IMR-90 (cell line): ENCODE results near the gene GOLT1B. TPM values are rescaled to one million over a fixed set of nuclear protein-coding genes. Genes with fewer than 3 reads are reported as not detected.

Experiments
- ATAC-seq: fragments of 200-7000 bp; cut with Tn5 transposase; 2 replicates; pipeline ENCODE4 v1.9.1; 2020; ENCODE audit warnings: low read depth, mild to moderate bottlenecking, moderate library complexity
- BruUV-seq: library from RNA; stranded (reverse); fragments of 400-500 nt; replicated peaks from 2 replicates; lab custom pipeline; 2021; lab: Mats Ljungman, UMichigan
- CTCF ChIA-PET: fragments of 300-600 bp; formaldehyde crosslinking; extraction: SDS; loops from one replicate; lab custom pipeline; 2021; ENCODE audit warnings: antibody characterized with exemption; lab: Yijun Ruan, JAX
- POLR2A ChIA-PET: fragments of 300-600 bp; sonication (Branson Sonifier 250); formaldehyde crosslinking; loops from one replicate; lab custom pipeline; 2022; ENCODE audit warnings: antibody characterized with exemption; ENCODE audit not compliant: unreplicated experiment; lab: Charles Lee
- DNase-seq: peaks from one replicate; pipeline ENCODE4 v3.0.0; 2013
- H2AFZ ChIP-seq: replicated peaks from 2 replicates; pipeline ENCODE3; 2013; ENCODE audit warnings: low read length, mild to moderate bottlenecking; ENCODE audit not compliant: poor library complexity
- H2AK5ac ChIP-seq: 2 replicates; pipeline ENCODE4 v1.6.1; 2013; ENCODE audit warnings: low read depth, low read length, inconsistent platforms
- H2AK9ac ChIP-seq: replicated peaks from 2 replicates; pipeline ENCODE3; 2013; ENCODE audit warnings: mild to moderate bottlenecking, low read depth, low read length, moderate library complexity; ENCODE audit not compliant: poor library complexity
- H2BK120ac ChIP-seq: 2 replicates; pipeline ENCODE4 v1.6.1; 2013; ENCODE audit warnings: low read depth, low read length, inconsistent platforms
- H2BK15ac ChIP-seq: 3 replicates; pipeline ENCODE4 v1.6.1; 2013; ENCODE audit warnings: low read depth, low read length, inconsistent platforms
- H2BK20ac ChIP-seq: 2 replicates; pipeline ENCODE4 v1.6.1; 2013; ENCODE audit warnings: low read depth, mild to moderate bottlenecking, inconsistent platforms, low read length, moderate library complexity
- H2BK5ac ChIP-seq: 2 replicates; pipeline ENCODE4 v1.6.1; 2013; ENCODE audit warnings: mild to moderate bottlenecking, low read depth, low read length, inconsistent platforms; ENCODE audit not compliant: poor library complexity, severe bottlenecking
- H3K14ac ChIP-seq: replicated peaks from 2 replicates; pipeline ENCODE4 v1.6.1; 2013; ENCODE audit warnings: low read depth, low read length, inconsistent platforms
- H3K18ac ChIP-seq: 2 replicates; pipeline ENCODE4 v1.6.1; 2013; ENCODE audit warnings: low read depth, low read length, control low read depth
- H3K23ac ChIP-seq: 2 replicates; pipeline ENCODE4 v1.6.1; 2013; ENCODE audit warnings: low read depth, low read length, inconsistent platforms
- H3K27ac ChIP-seq: 2 replicates; pipeline ENCODE4 v1.5.1; 2013; ENCODE audit warnings: mild to moderate bottlenecking, control low read depth, low read length; ENCODE audit not compliant: insufficient read depth
- H3K27me3 ChIP-seq: 2 replicates; pipeline ENCODE4 v1.6.1; 2013; ENCODE audit warnings: low read length; ENCODE audit not compliant: control insufficient read depth, insufficient read depth
- H3K36me3 ChIP-seq: 2 replicates; pipeline ENCODE4 v1.6.1; 2013; ENCODE audit warnings: low read length, mixed read lengths; ENCODE audit not compliant: control insufficient read depth, insufficient read depth
- H3K4ac ChIP-seq: 2 replicates; pipeline ENCODE4 v1.6.1; 2013; ENCODE audit warnings: low read depth, low read length, inconsistent platforms
- H3K4me1 ChIP-seq: 2 replicates; pipeline ENCODE4 v1.6.1; 2013; ENCODE audit warnings: low read length, mixed read lengths; ENCODE audit not compliant: control insufficient read depth, insufficient read depth
- H3K4me2 ChIP-seq: 2 replicates; pipeline ENCODE4 v1.6.1; 2013; ENCODE audit warnings: low read depth, mild to moderate bottlenecking, control low read depth, low read length, moderate library complexity
- H3K4me3 ChIP-seq: 2 replicates; pipeline ENCODE4 v1.5.1; 2013; ENCODE audit warnings: low read depth, mild to moderate bottlenecking, control low read depth, low read length, moderate library complexity; ENCODE audit not compliant: insufficient read depth
- H3K56ac ChIP-seq: 2 replicates; pipeline ENCODE4 v1.6.1; 2013; ENCODE audit warnings: low read length, inconsistent platforms; ENCODE audit not compliant: insufficient read depth; ENCODE audit errors: extremely low read depth
- H3K79me1 ChIP-seq, 2 experiments: 2 replicates each; pipeline ENCODE4 v1.6.1; 2013; ENCODE audit warnings: low read length in 2 of 2, inconsistent platforms in 1 of 2, low read depth in 1 of 2
- H3K9ac ChIP-seq: 2 replicates; pipeline ENCODE4 v1.6.1; 2013; ENCODE audit warnings: low read depth, low read length, control low read depth
- H3K9me1 ChIP-seq: 2 replicates; pipeline ENCODE4 v1.6.1; 2013; ENCODE audit warnings: low read length, inconsistent platforms; ENCODE audit not compliant: insufficient read depth
- H3K9me3 ChIP-seq: 2 replicates; pipeline ENCODE4 v1.6.1; 2013; ENCODE audit warnings: low read length; ENCODE audit not compliant: control insufficient read depth, insufficient read depth
- H4K20me1 ChIP-seq: 2 replicates; pipeline ENCODE4 v1.6.1; 2013; ENCODE audit warnings: low read length, inconsistent platforms; ENCODE audit not compliant: insufficient read depth
- H4K5ac ChIP-seq: 2 replicates; pipeline ENCODE4 v1.6.1; 2013; ENCODE audit warnings: mild to moderate bottlenecking, low read depth, low read length, control low read depth
- H4K8ac ChIP-seq, 2 experiments: 2 replicates each; pipeline ENCODE4 v1.6.1; 2013; ENCODE audit warnings: low read depth in 2 of 2, low read length in 2 of 2, control low read depth in 1 of 2, inconsistent platforms in 1 of 2
- H4K91ac ChIP-seq: 2 replicates; pipeline ENCODE4 v1.6.1; 2013; ENCODE audit warnings: low read depth, low read length, inconsistent platforms; ENCODE audit not compliant: insufficient read depth
- CHD1 ChIP-seq: IDR thresholded peaks from 2 replicates; pipeline ENCODE4 v1.6.1; 2012; ENCODE audit warnings: low read depth, low read length, improper control_type of control experiment
- FOS ChIP-seq: fragments of 150-350 bp; IDR thresholded peaks from 2 replicates; pipeline ENCODE4 v1.6.1; 2016; ENCODE audit warnings: low read depth, low read length
- MAFK ChIP-seq: IDR thresholded peaks from 2 replicates; pipeline ENCODE4 v1.6.1; 2012; ENCODE audit warnings: low read depth, low read length, improper control_type of control experiment
- MAZ ChIP-seq: IDR thresholded peaks from 2 replicates; pipeline ENCODE4 v1.6.1; 2012; ENCODE audit warnings: low read depth, mild to moderate bottlenecking, low read length, improper control_type of control experiment, moderate library complexity, borderline replicate concordance
- MXI1 ChIP-seq: IDR thresholded peaks from 2 replicates; pipeline ENCODE4 v1.6.1; 2012; ENCODE audit warnings: low read depth, mild to moderate bottlenecking, low read length, moderate library complexity, borderline replicate concordance
- NFE2L2 ChIP-seq: fragments of 150-350 bp; IDR thresholded peaks from 2 replicates; pipeline ENCODE4 v1.6.1; 2016; ENCODE audit warnings: low read depth, mild to moderate bottlenecking, low read length
- POLR2A ChIP-seq: IDR thresholded peaks from 2 replicates; pipeline ENCODE4 v1.6.1; 2012; ENCODE audit warnings: mild to moderate bottlenecking, low read depth, low read length
- RAD21 ChIP-seq: IDR thresholded peaks from 2 replicates; pipeline ENCODE4 v1.6.1; 2012; ENCODE audit warnings: low read length, improper control_type of control experiment
- RCOR1 ChIP-seq: IDR thresholded peaks from 2 replicates; pipeline ENCODE4 v1.6.1; 2012; ENCODE audit warnings: mild to moderate bottlenecking, low read length, improper control_type of control experiment; ENCODE audit not compliant: insufficient replicate concordance
- RFX5 ChIP-seq: IDR thresholded peaks from 2 replicates; pipeline ENCODE4 v1.8.0; 2012; ENCODE audit warnings: low read depth, mild to moderate bottlenecking, low read length, moderate library complexity
- SMC3 ChIP-seq: fragments of 150-350 bp; IDR thresholded peaks from 2 replicates; pipeline ENCODE4 v1.6.1; 2016; ENCODE audit warnings: low read depth, mild to moderate bottlenecking, antibody characterized with exemption, low read length, moderate library complexity
- WGBS, 2 experiments: methylation state at CpG; one replicate each; pipeline versions ENCODE4 v1.1.5 to v1.1.7; 2013; ENCODE audit warnings: missing lambda C conversion rate in 2 of 2; ENCODE audit not compliant: insufficient read length in 1 of 2; ENCODE audit errors: extremely low coverage in 2 of 2; 5-methylcytosine and 5-hydroxymethylcytosine counted together
- dilution Hi-C: fragments of 300-500 bp; cut with HindIII; formaldehyde crosslinking; loops from one replicate; pipeline ENCODE4 v1.14.3; 2018; ENCODE audit warnings: low sequenced_read_pairs; ENCODE audit not compliant: unreplicated experiment
- in situ Hi-C: fragments of 300-500 bp; cut with MboI; formaldehyde crosslinking; loops from 3 replicates; pipeline ENCODE4 v1.14.3; 2019; ENCODE audit warnings: low sequenced_read_pairs, inconsistent platforms, mixed read lengths
- intact Hi-C: fragments of 100-400 bp; cut with micrococcal nuclease; formaldehyde crosslinking; loops from 2 replicates; pipeline ENCODE4 v1.10.0; 2022
- polyA plus RNA-seq, 3 experiments: library from polyadenylated mRNA; depleted of rRNA; stranded (reverse); fragments of >200 nt; gene quantifications; 2 replicates each; pipeline ENCODE4 v1.2.3, GENCODE V29; 2012; ENCODE audit warnings: low replicate concordance in 1 of 3
- total RNA-seq: library from RNA; depleted of rRNA; stranded (reverse); fragments of >200 nt; gene quantifications from 2 replicates; pipeline ENCODE4 v1.2.3, GENCODE V29; 2012
- TF ChIP-seq, protein P1 (sequence below): conservative IDR thresholded peaks from 2 replicates; pipeline ENCODE4 v1.5.1; 2012; ENCODE audit warnings: mild to moderate bottlenecking, low read depth, low read length, improper control_type of control experiment

GOLT1B gene
- total and polyA plus RNA-seq, 2 of the 4 experiments (the other 2 are of a cell fraction): 27.2 to 50.5 TPM

DNA sequence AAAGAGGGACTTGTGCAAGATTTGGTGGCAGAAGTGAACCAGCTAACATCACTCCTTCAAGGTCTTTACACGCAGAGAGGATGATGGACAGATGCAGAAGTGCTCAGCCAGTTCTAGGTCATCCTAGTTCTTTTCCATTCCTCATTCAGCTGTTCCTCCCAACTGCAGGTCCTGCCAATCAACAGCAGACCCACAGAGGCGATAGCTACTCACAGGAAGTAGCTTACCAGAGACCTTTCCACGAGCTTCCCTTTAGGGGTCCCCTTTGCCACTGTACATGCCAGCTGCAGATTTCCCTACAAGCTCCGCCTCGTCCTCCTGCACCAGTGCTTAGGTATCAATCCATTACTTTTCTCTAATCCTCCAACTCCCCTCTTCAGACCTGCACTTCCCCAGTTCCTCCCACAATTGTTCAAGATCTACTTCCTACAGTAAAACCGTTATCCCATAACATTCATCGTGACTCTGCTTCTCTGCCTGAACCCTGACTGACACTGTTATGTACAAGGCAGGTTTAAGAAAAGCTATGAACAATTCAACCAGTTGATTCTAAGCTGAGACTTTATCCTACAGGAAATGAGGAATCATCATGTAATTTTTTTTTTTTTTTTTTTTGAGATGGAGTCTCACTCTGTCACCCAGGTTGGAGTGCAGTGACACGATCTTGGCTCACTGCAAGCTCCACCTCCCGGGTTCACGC, 22.7 kb upstream of the GOLT1B start:
- Histone ChIP-seq H2AFZ (no peak overlapping the region), H3K9ac (no peak overlapping the region), H2BK20ac (no peak overlapping the region), H3K4ac (no peak overlapping the region), H3K23ac (no peak overlapping the region), H4K91ac (no peak overlapping the region), H4K8ac (no peak overlapping the region), H2BK120ac (no peak overlapping the region), H2BK15ac (no peak overlapping the region), H3K79me1 (peaks cover 4 to 8% of the 10 kb centered on the region in 2 experiments; a peak in 2 of 4 replicates), H3K56ac (no peak overlapping the region), H3K14ac (no peak overlapping the region), H3K18ac (no peak overlapping the region), H3K27me3 (no peaks in the 10 kb centered on the region), H3K4me3 (no peak overlapping the region), H3K4me1 (no peaks in the 10 kb centered on the region), H2AK5ac (no peak overlapping the region), H3K4me2 (no peak overlapping the region), H3K36me3 (peaks cover 27% of the 10 kb centered on the region), H3K9me1 (no peaks in the 10 kb centered on the region), H3K27ac (no peak overlapping the region), H4K5ac (no peak overlapping the region), H3K9me3 (no peaks in the 10 kb centered on the region), H4K20me1 (no peaks in the 10 kb centered on the region; the same call in 1 of the 2 replicates), H2AK9ac (no peak overlapping the region), H2BK5ac (no peak overlapping the region)
- TF ChIP-seq CHD1 (no peak), MXI1 (no peak), SMC3 (no peak), RFX5 (no peak), MAZ (no peak), RCOR1 (no peak), NFE2L2 (no peak), FOS (no peak), MAFK (no peak), RAD21 (no peak), POLR2A (no peak)
- TF ChIP-seq, protein P1, sequence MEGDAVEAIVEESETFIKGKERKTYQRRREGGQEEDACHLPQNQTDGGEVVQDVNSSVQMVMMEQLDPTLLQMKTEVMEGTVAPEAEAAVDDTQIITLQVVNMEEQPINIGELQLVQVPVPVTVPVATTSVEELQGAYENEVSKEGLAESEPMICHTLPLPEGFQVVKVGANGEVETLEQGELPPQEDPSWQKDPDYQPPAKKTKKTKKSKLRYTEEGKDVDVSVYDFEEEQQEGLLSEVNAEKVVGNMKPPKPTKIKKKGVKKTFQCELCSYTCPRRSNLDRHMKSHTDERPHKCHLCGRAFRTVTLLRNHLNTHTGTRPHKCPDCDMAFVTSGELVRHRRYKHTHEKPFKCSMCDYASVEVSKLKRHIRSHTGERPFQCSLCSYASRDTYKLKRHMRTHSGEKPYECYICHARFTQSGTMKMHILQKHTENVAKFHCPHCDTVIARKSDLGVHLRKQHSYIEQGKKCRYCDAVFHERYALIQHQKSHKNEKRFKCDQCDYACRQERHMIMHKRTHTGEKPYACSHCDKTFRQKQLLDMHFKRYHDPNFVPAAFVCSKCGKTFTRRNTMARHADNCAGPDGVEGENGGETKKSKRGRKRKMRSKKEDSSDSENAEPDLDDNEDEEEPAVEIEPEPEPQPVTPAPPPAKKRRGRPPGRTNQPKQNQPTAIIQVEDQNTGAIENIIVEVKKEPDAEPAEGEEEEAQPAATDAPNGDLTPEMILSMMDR: no peak
- in situ Hi-C loops: no loop called here
- CTCF ChIA-PET: no interaction called here
- dilution Hi-C loops: no loop called here
- ATAC-seq: no peak
- DNase-seq: no peak
- no TSS peak for BruUV-seq
- intact Hi-C loops: no loop called here
- POLR2A ChIA-PET: no interaction called here
- whole genome bisulfite sequencing, 2 experiments: 83% methylated on average over 3 of the region's 10 CpGs; no CpG with 5 or more reads in 1 of the 2 experiments
